ENCODE measurements around the gene B4GALT1.

Gene B4GALT1

GRCh38 chr9:33167084-33167971, at the start of gene B4GALT1:
Gene B4GALT1 (minus strand): TSS chr9:33167336. CDS start chr9:33167169, 167 bp downstream.
- H3K27ac ChIP-seq (ENCODE audit: low read length) = no peak within 1 kb of the TSS
- peaks cover 5% of the 10 kb centered on the region for H3K4me1 ChIP-seq (ENCODE audit: control insufficient read depth, low read depth, low read length)
- H3K9me3 ChIP-seq (ENCODE audit: control insufficient read depth, low read depth, low read length) = no peaks in the 10 kb centered on the region
- H3K9ac ChIP-seq (ENCODE audit: low read length) = peak within 1 kb of the TSS; percentile 59
- H3K27me3 ChIP-seq (ENCODE audit: control insufficient read depth, insufficient read depth, low read length) = peaks cover 28% of the 10 kb centered on the region
- no peaks in the 10 kb centered on the region for H3K36me3 ChIP-seq (ENCODE audit: control insufficient read depth, low read depth, low read length)
- peak within 1 kb of the TSS; percentile 71 for H3K4me3 ChIP-seq (ENCODE audit: low read length)

GRCh38 chr9:33211695-33212393, 44.7 kb upstream of the B4GALT1 start:
- Histone ChIP-seq H3K4me1 (ENCODE audit: control insufficient read depth, low read depth, low read length) (peaks cover 4% of the 10 kb centered on the region), H3K36me3 (ENCODE audit: control insufficient read depth, low read depth, low read length) (no peaks in the 10 kb centered on the region), H3K27ac (ENCODE audit: low read length) (no peak overlapping the region), H3K4me3 (ENCODE audit: low read length) (no peak overlapping the region), H3K27me3 (ENCODE audit: control insufficient read depth, insufficient read depth, low read length) (no peaks in the 10 kb centered on the region), H3K9me3 (ENCODE audit: control insufficient read depth, low read depth, low read length) (no peaks in the 10 kb centered on the region), H3K9ac (ENCODE audit: low read length) (no peak overlapping the region)

- H3K36me3 ChIP-seq (ENCODE audit: control insufficient read depth, low read depth, low read length) = no peaks in the 10 kb centered on the region
- no peak overlapping the region for H3K4me3 ChIP-seq (ENCODE audit: low read length)
- no peaks in the 10 kb centered on the region for H3K9me3 ChIP-seq (ENCODE audit: control insufficient read depth, low read depth, low read length)
- no peak overlapping the region for H3K27ac ChIP-seq (ENCODE audit: low read length)
- H3K27me3 ChIP-seq (ENCODE audit: control insufficient read depth, insufficient read depth, low read length) = no peaks in the 10 kb centered on the region
- no peak overlapping the region for H3K9ac ChIP-seq (ENCODE audit: low read length)
- peaks cover 4% of the 10 kb centered on the region for H3K4me1 ChIP-seq (ENCODE audit: control insufficient read depth, low read depth, low read length)
Measured at GRCh38 chr9:33210006-33210715, 43.0 kb upstream of the B4GALT1 start.

GRCh38 chr9:33209394-33209793, 42.3 kb upstream of the B4GALT1 start:
- Histone ChIP-seq H3K4me3 (ENCODE audit: low read length) (no peak overlapping the region), H3K9ac (ENCODE audit: low read length) (no peak overlapping the region), H3K27ac (ENCODE audit: low read length) (no peak overlapping the region), H3K27me3 (ENCODE audit: control insufficient read depth, insufficient read depth, low read length) (no peaks in the 10 kb centered on the region), H3K4me1 (ENCODE audit: control insufficient read depth, low read depth, low read length) (peaks cover 4% of the 10 kb centered on the region), H3K36me3 (ENCODE audit: control insufficient read depth, low read depth, low read length) (no peaks in the 10 kb centered on the region), H3K9me3 (ENCODE audit: control insufficient read depth, low read depth, low read length) (no peaks in the 10 kb centered on the region)

GRCh38 chr9:33202552-33203201, 35.5 kb upstream of the B4GALT1 start:
- Histone ChIP-seq H3K9me3 (ENCODE audit: control insufficient read depth, low read depth, low read length) (no peaks in the 10 kb centered on the region), H3K27ac (ENCODE audit: low read length) (no peak overlapping the region), H3K27me3 (ENCODE audit: control insufficient read depth, insufficient read depth, low read length) (no peaks in the 10 kb centered on the region), H3K4me3 (ENCODE audit: low read length) (no peak overlapping the region), H3K9ac (ENCODE audit: low read length) (no peak overlapping the region), H3K36me3 (ENCODE audit: control insufficient read depth, low read depth, low read length) (no peaks in the 10 kb centered on the region), H3K4me1 (ENCODE audit: control insufficient read depth, low read depth, low read length) (no peaks in the 10 kb centered on the region)

GRCh38 chr9:33202018-33202417, 34.9 kb upstream of the B4GALT1 start:
- H3K27me3 ChIP-seq (ENCODE audit: control insufficient read depth, insufficient read depth, low read length) = no peaks in the 10 kb centered on the region
- no peak overlapping the region for H3K27ac ChIP-seq (ENCODE audit: low read length)
- H3K4me3 ChIP-seq (ENCODE audit: low read length) = no peak overlapping the region
- H3K4me1 ChIP-seq (ENCODE audit: control insufficient read depth, low read depth, low read length) = no peaks in the 10 kb centered on the region
- no peak overlapping the region for H3K9ac ChIP-seq (ENCODE audit: low read length)
- H3K36me3 ChIP-seq (ENCODE audit: control insufficient read depth, low read depth, low read length) = no peaks in the 10 kb centered on the region
- no peaks in the 10 kb centered on the region for H3K9me3 ChIP-seq (ENCODE audit: control insufficient read depth, low read depth, low read length)

GRCh38 chr9:33198165-33198564, 31.0 kb upstream of the B4GALT1 start:
- Histone ChIP-seq H3K36me3 (ENCODE audit: control insufficient read depth, low read depth, low read length) (no peaks in the 10 kb centered on the region), H3K27ac (ENCODE audit: low read length) (no peak overlapping the region)

GRCh38 chr9:33197279-33198152, 30.4 kb upstream of the B4GALT1 start:
- no peak overlapping the region for H3K9ac ChIP-seq (ENCODE audit: low read length)
- no peaks in the 10 kb centered on the region for H3K27me3 ChIP-seq (ENCODE audit: control insufficient read depth, insufficient read depth, low read length)
- no peaks in the 10 kb centered on the region for H3K4me1 ChIP-seq (ENCODE audit: control insufficient read depth, low read depth, low read length)
- H3K27ac ChIP-seq (ENCODE audit: low read length) = no peak overlapping the region
- H3K36me3 ChIP-seq (ENCODE audit: control insufficient read depth, low read depth, low read length) = no peaks in the 10 kb centered on the region
- no peaks in the 10 kb centered on the region for H3K9me3 ChIP-seq (ENCODE audit: control insufficient read depth, low read depth, low read length)
- H3K4me3 ChIP-seq (ENCODE audit: low read length) = no peak overlapping the region

More at GRCh38 chr9:33198165-33198564, 31.0 kb upstream of the B4GALT1 start:
- Histone ChIP-seq H3K9ac (ENCODE audit: low read length) (no peak overlapping the region), H3K4me3 (ENCODE audit: low read length) (no peak overlapping the region), H3K4me1 (ENCODE audit: control insufficient read depth, low read depth, low read length) (no peaks in the 10 kb centered on the region), H3K9me3 (ENCODE audit: control insufficient read depth, low read depth, low read length) (no peaks in the 10 kb centered on the region), H3K27me3 (ENCODE audit: control insufficient read depth, insufficient read depth, low read length) (no peaks in the 10 kb centered on the region)

- Histone ChIP-seq H3K27me3 (ENCODE audit: control insufficient read depth, insufficient read depth, low read length) (no peaks in the 10 kb centered on the region), H3K27ac (ENCODE audit: low read length) (no peak overlapping the region), H3K4me3 (ENCODE audit: low read length) (no peak overlapping the region), H3K9ac (ENCODE audit: low read length) (no peak overlapping the region), H3K9me3 (ENCODE audit: control insufficient read depth, low read depth, low read length) (no peaks in the 10 kb centered on the region), H3K36me3 (ENCODE audit: control insufficient read depth, low read depth, low read length) (no peaks in the 10 kb centered on the region), H3K4me1 (ENCODE audit: control insufficient read depth, low read depth, low read length) (no peaks in the 10 kb centered on the region)
Measured at GRCh38 chr9:33196736-33197135, 29.6 kb upstream of the B4GALT1 start.

- Histone ChIP-seq H3K9ac (ENCODE audit: low read length) (no peak overlapping the region), H3K36me3 (ENCODE audit: control insufficient read depth, low read depth, low read length) (no peaks in the 10 kb centered on the region), H3K27ac (ENCODE audit: low read length) (no peak overlapping the region), H3K4me3 (ENCODE audit: low read length) (no peak overlapping the region), H3K4me1 (ENCODE audit: control insufficient read depth, low read depth, low read length) (no peaks in the 10 kb centered on the region), H3K27me3 (ENCODE audit: control insufficient read depth, insufficient read depth, low read length) (no peaks in the 10 kb centered on the region), H3K9me3 (ENCODE audit: control insufficient read depth, low read depth, low read length) (no peaks in the 10 kb centered on the region)
Measured at GRCh38 chr9:33193818-33194217, 26.7 kb upstream of the B4GALT1 start.
